ENCODE data around the gene HORMAD2.

The HORMAD2 gene

DNA sequence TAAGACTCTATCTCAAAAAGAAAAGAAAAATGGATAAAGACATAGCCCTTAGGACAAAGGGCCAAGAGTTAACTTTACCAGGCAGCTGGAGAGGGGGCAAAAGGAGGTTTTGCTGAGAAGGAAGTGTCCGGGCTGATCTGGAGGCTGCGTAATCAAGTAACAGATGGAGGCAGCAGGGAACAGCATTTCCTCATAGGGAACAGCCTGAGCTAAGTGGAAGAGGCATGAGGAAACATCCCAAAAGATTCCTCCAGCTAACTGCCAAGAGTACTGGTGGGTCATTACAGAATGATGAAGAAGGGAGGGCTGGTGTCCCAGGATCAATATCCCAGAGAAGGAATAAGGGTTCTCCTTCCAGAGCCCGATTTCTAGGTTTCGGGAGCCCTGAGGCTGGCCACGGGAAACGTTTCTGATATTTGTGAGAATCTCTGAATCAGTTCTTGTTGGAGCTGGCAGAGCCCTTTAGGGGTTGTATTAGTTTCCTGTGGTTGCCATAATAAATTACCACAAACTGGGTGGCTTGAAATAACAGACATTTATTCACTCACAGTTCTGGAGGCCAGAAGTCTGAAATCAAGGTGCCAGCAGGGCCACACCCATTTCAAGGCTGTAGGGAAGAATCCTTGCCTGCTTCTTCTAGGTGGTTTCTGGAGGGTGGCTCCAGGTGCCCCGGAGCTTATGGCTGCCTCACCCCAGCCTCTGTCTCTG lies 145.1 kb downstream of the HORMAD2 start:
- Histone ChIP-seq H3K27ac (ENCODE audit: extremely low read depth, low read depth, low read length) (no peak overlapping the region), H3K4me3 (ENCODE audit: low read depth, low read length) (no peak overlapping the region), H3K36me3 (ENCODE audit: control insufficient read depth in 2 of 2, insufficient read depth in 1 of 2, low read length in 2 of 2) (no peaks in the 10 kb centered on the region), H3K4me1 (ENCODE audit: control insufficient read depth, insufficient read depth, low read length) (peaks cover 12% of the 10 kb centered on the region), H3K9me3 (ENCODE audit: control insufficient read depth, insufficient read depth, low read depth, low read length) (no peaks in the 10 kb centered on the region)
- CTCF ChIA-PET: interaction anchor here (0.6 to 2.7 kb wide), 2 partner anchors 11 to 30 kb away, joined by 3 to 9 read pairs; no protein-coding TSS in a partner anchor
- TF ChIP-seq GLI2 (tag by site-specific recombination; IDR thresholded peaks at IDR 0.05; ENCODE audit: borderline replicate concordance, low read depth) (no peak), SP3 (tag by site-specific recombination; IDR thresholded peaks at IDR 0.05) (no peak), ZNF19 (tag by site-specific recombination; IDR thresholded peaks at IDR 0.05; ENCODE audit: low read depth) (no peak), ZNF624 (tag by site-specific recombination; IDR thresholded peaks at IDR 0.05) (no peak), OVOL3 (tag by site-specific recombination; IDR thresholded peaks at IDR 0.05) (no peak), EGR2 (tag by site-specific recombination; IDR thresholded peaks at IDR 0.05; ENCODE audit: low read depth) (no peak), ZNF266 (tag by site-specific recombination; IDR thresholded peaks at IDR 0.05; ENCODE audit: low read depth) (no peak), ZSCAN16 (tag by site-specific recombination; IDR thresholded peaks at IDR 0.05) (no peak), MZF1 (tag by site-specific recombination; IDR thresholded peaks at IDR 0.05; ENCODE audit: borderline replicate concordance) (no peak)
- TF ChIP-seq, protein P1, sequence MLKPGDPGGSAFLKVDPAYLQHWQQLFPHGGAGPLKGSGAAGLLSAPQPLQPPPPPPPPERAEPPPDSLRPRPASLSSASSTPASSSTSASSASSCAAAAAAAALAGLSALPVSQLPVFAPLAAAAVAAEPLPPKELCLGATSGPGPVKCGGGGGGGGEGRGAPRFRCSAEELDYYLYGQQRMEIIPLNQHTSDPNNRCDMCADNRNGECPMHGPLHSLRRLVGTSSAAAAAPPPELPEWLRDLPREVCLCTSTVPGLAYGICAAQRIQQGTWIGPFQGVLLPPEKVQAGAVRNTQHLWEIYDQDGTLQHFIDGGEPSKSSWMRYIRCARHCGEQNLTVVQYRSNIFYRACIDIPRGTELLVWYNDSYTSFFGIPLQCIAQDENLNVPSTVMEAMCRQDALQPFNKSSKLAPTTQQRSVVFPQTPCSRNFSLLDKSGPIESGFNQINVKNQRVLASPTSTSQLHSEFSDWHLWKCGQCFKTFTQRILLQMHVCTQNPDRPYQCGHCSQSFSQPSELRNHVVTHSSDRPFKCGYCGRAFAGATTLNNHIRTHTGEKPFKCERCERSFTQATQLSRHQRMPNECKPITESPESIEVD (tag by site-specific recombination; IDR thresholded peaks at IDR 0.05): no peak
- TF ChIP-seq, protein P2, sequence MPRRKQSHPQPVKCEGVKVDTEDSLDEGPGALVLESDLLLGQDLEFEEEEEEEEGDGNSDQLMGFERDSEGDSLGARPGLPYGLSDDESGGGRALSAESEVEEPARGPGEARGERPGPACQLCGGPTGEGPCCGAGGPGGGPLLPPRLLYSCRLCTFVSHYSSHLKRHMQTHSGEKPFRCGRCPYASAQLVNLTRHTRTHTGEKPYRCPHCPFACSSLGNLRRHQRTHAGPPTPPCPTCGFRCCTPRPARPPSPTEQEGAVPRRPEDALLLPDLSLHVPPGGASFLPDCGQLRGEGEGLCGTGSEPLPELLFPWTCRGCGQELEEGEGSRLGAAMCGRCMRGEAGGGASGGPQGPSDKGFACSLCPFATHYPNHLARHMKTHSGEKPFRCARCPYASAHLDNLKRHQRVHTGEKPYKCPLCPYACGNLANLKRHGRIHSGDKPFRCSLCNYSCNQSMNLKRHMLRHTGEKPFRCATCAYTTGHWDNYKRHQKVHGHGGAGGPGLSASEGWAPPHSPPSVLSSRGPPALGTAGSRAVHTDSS (tag by site-specific recombination; IDR thresholded peaks at IDR 0.05): no peak
- POLR2A ChIA-PET: no interaction called here

DNA sequence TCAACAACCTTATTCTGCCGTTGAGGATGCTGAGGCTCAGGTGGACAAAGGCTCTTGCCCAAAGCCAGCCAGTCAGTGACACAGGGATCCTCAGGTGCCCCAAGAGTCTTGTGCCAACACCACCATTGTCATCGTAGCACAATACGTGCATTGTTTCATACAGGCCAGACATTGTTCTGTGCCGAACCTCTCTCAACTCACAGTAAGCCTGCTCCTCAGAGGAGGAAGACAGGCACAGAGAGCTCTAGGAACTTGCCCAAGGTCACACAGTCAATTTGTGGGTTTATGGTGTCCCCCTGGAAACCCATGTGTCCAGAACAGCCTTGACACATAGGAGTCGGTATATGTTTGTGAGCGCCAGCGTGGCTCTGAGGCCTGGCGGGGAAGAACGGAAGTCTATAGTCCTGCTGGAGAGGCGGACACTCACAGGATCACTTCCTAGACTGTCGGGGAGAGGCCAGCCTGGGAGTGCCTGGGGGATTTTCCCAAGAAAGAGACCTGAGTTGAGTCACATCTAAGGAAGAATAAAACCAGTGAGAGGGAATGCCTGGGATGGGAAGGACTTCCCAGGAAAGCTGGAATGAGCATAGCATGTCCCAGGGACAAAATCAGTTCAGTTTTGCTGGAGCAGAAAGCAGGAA lies 146.0 kb downstream of the HORMAD2 start:
- no peaks in the 10 kb centered on the region for H3K9me3 ChIP-seq (ENCODE audit: control insufficient read depth, insufficient read depth, low read depth, low read length)
- peaks cover 12% of the 10 kb centered on the region for H3K4me1 ChIP-seq (ENCODE audit: control insufficient read depth, insufficient read depth, low read length)
- H3K4me3 ChIP-seq (ENCODE audit: low read depth, low read length): no peak overlapping the region
- ChIA-PET POLR2A (no interaction called here), CTCF (interaction anchor here (0.6 to 1.1 kb wide), 3 partner anchors 12 to 502 kb away, joined by 3 to 4 read pairs (median 3); no protein-coding TSS in a partner anchor)
- TF ChIP-seq, protein P3, sequence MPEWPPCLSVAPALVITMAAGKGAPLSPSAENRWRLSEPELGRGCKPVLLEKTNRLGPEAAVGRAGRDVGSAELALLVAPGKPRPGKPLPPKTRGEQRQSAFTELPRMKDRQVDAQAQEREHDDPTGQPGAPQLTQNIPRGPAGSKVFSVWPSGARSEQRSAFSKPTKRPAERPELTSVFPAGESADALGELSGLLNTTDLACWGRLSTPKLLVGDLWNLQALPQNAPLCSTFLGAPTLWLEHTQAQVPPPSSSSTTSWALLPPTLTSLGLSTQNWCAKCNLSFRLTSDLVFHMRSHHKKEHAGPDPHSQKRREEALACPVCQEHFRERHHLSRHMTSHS (tag by site-specific recombination; IDR thresholded peaks at IDR 0.05): no peak
- no peaks in the 10 kb centered on the region for H3K36me3 ChIP-seq (ENCODE audit: control insufficient read depth in 2 of 2, insufficient read depth in 1 of 2, low read length in 2 of 2)
- H3K27ac ChIP-seq (ENCODE audit: extremely low read depth, low read depth, low read length): no peak overlapping the region
